ENCODE data around the gene GRN. TPM values are rescaled to one million over a fixed set of nuclear protein-coding genes. Genes with fewer than 3 reads are reported as not detected.
A peak's percentile ranks its signal among the peaks of the same experiment; 100 is the strongest.

Gene GRN
- total and polyA plus RNA-seq, 2 donors (not counting 3 experiments of a cell fraction or from before 2014, with no cell fraction given) = 343 to 1,034 TPM

DNA sequence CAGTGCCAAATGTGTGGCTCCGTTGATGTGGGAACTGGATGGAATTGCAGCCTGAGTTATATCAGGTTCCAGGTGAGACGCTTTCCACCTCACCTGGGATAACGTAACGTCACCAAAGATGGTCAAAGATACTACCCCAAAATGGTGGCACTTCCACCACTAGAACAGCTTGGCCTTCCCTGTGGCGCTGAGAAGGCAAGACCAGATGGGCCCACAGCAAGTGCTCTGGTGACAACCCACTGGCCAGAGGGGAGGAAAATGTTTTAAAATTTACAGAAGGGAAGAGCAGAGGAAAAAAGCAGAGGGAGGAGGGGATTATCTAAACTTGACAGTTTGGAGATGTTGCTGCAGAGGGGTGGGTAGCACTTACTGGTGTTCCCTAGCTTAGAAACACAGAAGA lies 51.8 kb downstream of the GRN start:
- intact Hi-C loops (cut with micrococcal nuclease) = no loop called here
- ChIA-PET POLR2A (no interaction called here), CTCF (interaction anchor here (1.0 to 9.2 kb wide), 3 partner anchors 48 to 126 kb away, joined by 3 to 86 read pairs (median 5); no protein-coding TSS in a partner anchor)
- Histone ChIP-seq H3K27me3 (ENCODE audit: control insufficient read depth in 2 of 2, insufficient read depth in 2 of 2, low read length in 2 of 2) (no peaks in the 10 kb centered on the region), H3K9ac (replicated peaks; ENCODE audit: extremely low read depth, insufficient read depth, low read length) (no peak overlapping the region), H3K27ac (ENCODE audit: insufficient read depth, low read depth, low read length) (no peak overlapping the region), H3K9me3 (replicated peaks; ENCODE audit: control insufficient read depth, insufficient read depth, low read length) (no peaks in the 10 kb centered on the region), H4K20me1 (replicated peaks; ENCODE audit: control insufficient read depth, extremely low read depth, insufficient read depth, low read length) (no peaks in the 10 kb centered on the region), H3K4me1 (ENCODE audit: control insufficient read depth, extremely low read depth, insufficient read depth, low read length) (no peaks in the 10 kb centered on the region), H3K9me1 (replicated peaks; ENCODE audit: control insufficient read depth, extremely low read depth, insufficient read depth, low read length) (no peaks in the 10 kb centered on the region), H3K36me3 (ENCODE audit: control insufficient read depth in 2 of 2, extremely low read depth in 1 of 2, insufficient read depth in 2 of 2, low read length in 2 of 2) (peaks cover 8 to 25% of the 10 kb centered on the region in 2 experiments), H3K4me3 (replicated peaks in 1 of 3; ENCODE audit: insufficient read depth in 1 of 3, low read depth in 1 of 3, low read length in 3 of 3) (no peak overlapping the region), H3K79me2 (ENCODE audit: control insufficient read depth, insufficient read depth, low read length) (no peaks in the 10 kb centered on the region), H3K4me2 (ENCODE audit: insufficient read depth, low read length) (no peak overlapping the region), H2AFZ (ENCODE audit: low read depth, low read length) (no peak overlapping the region)
- BruUV-seq (replicated peaks) = TSS peak; percentile 3
- no peak for FAIRE-seq
- DNase-seq (ENCODE audit: low read depth, low spot score) = no peak
- TF ChIP-seq JUN (IDR thresholded peaks at IDR 0.05; ENCODE audit: borderline replicate concordance, insufficient read depth, insufficient read length, low read depth) = no peak
- no peak for TF ChIP-seq FOS (IDR thresholded peaks at IDR 0.05; ENCODE audit: borderline replicate concordance, insufficient read depth, low read length)
- TF ChIP-seq POLR2A (IDR thresholded peaks at IDR 0.05; ENCODE audit: low read depth, low read length) = no peak
- TF ChIP-seq, protein P1, sequence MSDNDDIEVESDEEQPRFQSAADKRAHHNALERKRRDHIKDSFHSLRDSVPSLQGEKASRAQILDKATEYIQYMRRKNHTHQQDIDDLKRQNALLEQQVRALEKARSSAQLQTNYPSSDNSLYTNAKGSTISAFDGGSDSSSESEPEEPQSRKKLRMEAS (IDR thresholded peaks at IDR 0.05; ENCODE audit: insufficient read depth, insufficient read length) = no peak
- TF ChIP-seq MYC (IDR thresholded peaks at IDR 0.05; ENCODE audit: low read depth, low read length) = no peak
- TF ChIP-seq POLR2AphosphoS5 (IDR thresholded peaks at IDR 0.05; ENCODE audit: insufficient read depth, low read depth, low read length) = no peak
- TF ChIP-seq, protein P2, sequence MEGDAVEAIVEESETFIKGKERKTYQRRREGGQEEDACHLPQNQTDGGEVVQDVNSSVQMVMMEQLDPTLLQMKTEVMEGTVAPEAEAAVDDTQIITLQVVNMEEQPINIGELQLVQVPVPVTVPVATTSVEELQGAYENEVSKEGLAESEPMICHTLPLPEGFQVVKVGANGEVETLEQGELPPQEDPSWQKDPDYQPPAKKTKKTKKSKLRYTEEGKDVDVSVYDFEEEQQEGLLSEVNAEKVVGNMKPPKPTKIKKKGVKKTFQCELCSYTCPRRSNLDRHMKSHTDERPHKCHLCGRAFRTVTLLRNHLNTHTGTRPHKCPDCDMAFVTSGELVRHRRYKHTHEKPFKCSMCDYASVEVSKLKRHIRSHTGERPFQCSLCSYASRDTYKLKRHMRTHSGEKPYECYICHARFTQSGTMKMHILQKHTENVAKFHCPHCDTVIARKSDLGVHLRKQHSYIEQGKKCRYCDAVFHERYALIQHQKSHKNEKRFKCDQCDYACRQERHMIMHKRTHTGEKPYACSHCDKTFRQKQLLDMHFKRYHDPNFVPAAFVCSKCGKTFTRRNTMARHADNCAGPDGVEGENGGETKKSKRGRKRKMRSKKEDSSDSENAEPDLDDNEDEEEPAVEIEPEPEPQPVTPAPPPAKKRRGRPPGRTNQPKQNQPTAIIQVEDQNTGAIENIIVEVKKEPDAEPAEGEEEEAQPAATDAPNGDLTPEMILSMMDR (IDR thresholded peaks at IDR 0.05; ENCODE audit: extremely low read depth in 1 of 2, insufficient read depth in 1 of 2, low read depth in 1 of 2, low read length in 2 of 2) = no peak
- no peak for TF ChIP-seq GATA2 (IDR thresholded peaks at IDR 0.05; ENCODE audit: insufficient read depth, insufficient read length, low read depth, low read length)
- no peak for TF ChIP-seq EZH2 (IDR thresholded peaks at IDR 0.05; ENCODE audit: borderline replicate concordance, low read depth, low read length, severe bottlenecking)
- dilution Hi-C loops (cut with MboI; ENCODE audit: extremely low pct_ligation_motif_present, low sequenced_read_pairs) = no loop called here

Measured in endothelial cell of umbilical vein (primary cell).